GM12801 (cell line): Measurements from ENCODE around the gene BCL2L1.

Experiments used
- CTCF ChIP-seq: IDR thresholded peaks from one replicate; pipeline ENCODE4 v1.5.1; 2011; ENCODE audit warnings: control low read depth; ENCODE audit not compliant: insufficient read length; ENCODE audit errors: extremely low read depth

BCL2L1 gene

GRCh38 chr20:31682352-31682751 lies 40.3 kb downstream of the BCL2L1 start:
- no peak for TF ChIP-seq CTCF

- TF ChIP-seq CTCF = no peak
Measured at GRCh38 chr20:31681769-31682168, 40.9 kb downstream of the BCL2L1 start.

GRCh38 chr20:31681128-31681727 lies 41.4 kb downstream of the BCL2L1 start:
- no peak for TF ChIP-seq CTCF

- no peak for TF ChIP-seq CTCF
Measured at GRCh38 chr20:31680286-31681127, 42.2 kb downstream of the BCL2L1 start.

GRCh38 chr20:31679357-31680285 lies 43.0 kb downstream of the BCL2L1 start:
- no peak for TF ChIP-seq CTCF

GRCh38 chr20:31678389-31679356 lies 44.0 kb downstream of the BCL2L1 start:
- no peak for TF ChIP-seq CTCF
